ENCODE data around the gene TRIM26. TPM values are rescaled to one million over a fixed set of nuclear protein-coding genes. Genes with fewer than 3 reads are reported as not detected.
A peak's percentile ranks its signal among the peaks of the same experiment; 100 is the strongest.

Gene TRIM26
- total RNA-seq, 4 donors from 2014 or later, result 14.9 to 38.1 (median 30.0) TPM

DNA sequence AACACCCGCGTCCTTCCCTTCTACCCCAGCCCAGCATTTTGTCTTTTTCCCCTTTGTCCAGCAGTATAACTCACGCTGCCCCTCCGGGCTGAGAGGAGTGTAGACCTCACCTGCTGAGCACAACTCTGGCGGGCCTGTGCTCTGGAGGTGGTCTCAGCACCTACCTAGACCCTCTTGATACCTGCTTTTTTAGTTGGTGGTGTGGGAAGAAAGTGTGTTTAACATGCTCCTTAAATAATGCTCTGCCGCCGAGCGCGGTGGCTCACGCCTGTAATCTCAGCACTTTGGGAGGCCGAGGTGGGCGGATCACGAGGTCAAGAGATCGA, 1.4 kb upstream of the TRIM26 start:
- H3K4me1 ChIP-seq, result no peaks in the 10 kb centered on the region
- no peak for DNase-seq
- H3K27ac ChIP-seq, result peak overlapping the region; percentile 96 to 97
- intact Hi-C loops (cut with DNase I; ENCODE audit: low total_unique reads), result no loop called here
- H3K9me3 ChIP-seq, result no peaks in the 10 kb centered on the region
- no peaks in the 10 kb centered on the region for H3K27me3 ChIP-seq
- H3K36me3 ChIP-seq, result no peaks in the 10 kb centered on the region
- peak overlapping the region; percentile 84 to 98 for H3K4me3 ChIP-seq
- TF ChIP-seq, protein P1, sequence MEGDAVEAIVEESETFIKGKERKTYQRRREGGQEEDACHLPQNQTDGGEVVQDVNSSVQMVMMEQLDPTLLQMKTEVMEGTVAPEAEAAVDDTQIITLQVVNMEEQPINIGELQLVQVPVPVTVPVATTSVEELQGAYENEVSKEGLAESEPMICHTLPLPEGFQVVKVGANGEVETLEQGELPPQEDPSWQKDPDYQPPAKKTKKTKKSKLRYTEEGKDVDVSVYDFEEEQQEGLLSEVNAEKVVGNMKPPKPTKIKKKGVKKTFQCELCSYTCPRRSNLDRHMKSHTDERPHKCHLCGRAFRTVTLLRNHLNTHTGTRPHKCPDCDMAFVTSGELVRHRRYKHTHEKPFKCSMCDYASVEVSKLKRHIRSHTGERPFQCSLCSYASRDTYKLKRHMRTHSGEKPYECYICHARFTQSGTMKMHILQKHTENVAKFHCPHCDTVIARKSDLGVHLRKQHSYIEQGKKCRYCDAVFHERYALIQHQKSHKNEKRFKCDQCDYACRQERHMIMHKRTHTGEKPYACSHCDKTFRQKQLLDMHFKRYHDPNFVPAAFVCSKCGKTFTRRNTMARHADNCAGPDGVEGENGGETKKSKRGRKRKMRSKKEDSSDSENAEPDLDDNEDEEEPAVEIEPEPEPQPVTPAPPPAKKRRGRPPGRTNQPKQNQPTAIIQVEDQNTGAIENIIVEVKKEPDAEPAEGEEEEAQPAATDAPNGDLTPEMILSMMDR (IDR thresholded peaks at IDR 0.05), result no peak
- no peak for TF ChIP-seq POLR2A (IDR thresholded peaks at IDR 0.05)

DNA sequence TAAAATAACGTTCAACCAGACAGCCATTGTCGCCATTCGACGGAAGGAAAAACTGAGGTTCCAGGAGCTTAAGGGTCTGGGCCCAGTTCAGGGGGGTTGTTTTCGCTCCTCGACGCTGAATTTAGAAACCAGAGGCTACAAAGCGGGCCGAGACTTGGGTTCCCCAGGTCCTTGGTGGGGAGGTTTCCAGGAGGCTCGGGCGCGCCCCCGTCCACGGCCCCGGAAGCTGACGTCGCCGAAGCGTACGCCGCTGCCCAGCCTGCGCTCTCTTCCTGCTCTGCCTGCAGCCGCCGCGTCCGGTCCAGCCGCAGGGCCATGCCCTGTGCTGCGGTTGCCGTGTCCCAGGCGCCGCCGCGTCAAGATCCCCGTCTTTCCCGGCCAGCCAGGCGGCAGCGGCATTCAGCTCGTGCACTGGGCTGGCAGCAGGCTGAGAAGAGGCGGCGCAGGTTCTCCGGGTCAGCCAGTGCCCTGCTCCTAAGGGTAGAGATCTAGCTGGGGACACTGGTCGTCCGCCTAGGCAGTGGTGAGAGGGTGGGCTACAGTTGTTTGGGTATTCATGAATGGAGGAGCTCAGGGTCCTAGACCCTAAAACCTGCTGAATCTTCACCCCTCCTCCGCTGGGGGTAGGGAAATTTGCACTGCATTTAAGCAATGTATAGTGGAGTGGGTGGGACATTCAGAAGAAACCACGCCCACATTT, 901 bp upstream of the TRIM26 start:
- TF ChIP-seq, protein P1 (IDR thresholded peaks at IDR 0.05), result peak in 1 of 4 experiments; percentile 11
- peak; percentile 68 to 73 for TF ChIP-seq POLR2A (IDR thresholded peaks at IDR 0.05)
- intact Hi-C loops (cut with DNase I; ENCODE audit: low total_unique reads), result no loop called here
- DNase-seq, result peak; percentile 85
- H3K9me3 ChIP-seq, result no peaks in the 10 kb centered on the region
- H3K36me3 ChIP-seq, result no peaks in the 10 kb centered on the region
- no peaks in the 10 kb centered on the region for H3K27me3 ChIP-seq
- H3K4me3 ChIP-seq, result peak overlapping the region; percentile 84 to 98
- H3K4me1 ChIP-seq, result no peaks in the 10 kb centered on the region
- peak overlapping the region; percentile 96 to 97 for H3K27ac ChIP-seq

DNA sequence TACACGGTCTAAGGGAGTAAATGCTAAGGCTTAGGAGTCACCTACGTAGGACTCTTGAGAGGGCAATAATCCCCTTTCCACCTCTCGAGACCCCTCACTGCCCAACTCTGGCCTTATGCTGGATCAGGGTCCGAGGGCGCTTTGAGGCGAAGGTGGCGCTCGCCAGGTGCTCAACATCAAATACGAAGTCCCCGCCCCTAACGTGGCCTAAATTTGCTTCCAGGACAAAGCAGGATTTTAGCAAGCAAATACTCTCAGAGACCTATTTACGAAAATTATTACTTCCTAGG, 406 bp upstream of the TRIM26 start:
- H3K9me3 ChIP-seq, result no peaks in the 10 kb centered on the region
- intact Hi-C loops (cut with DNase I; ENCODE audit: low total_unique reads), result no loop called here
- TF ChIP-seq, protein P1 (IDR thresholded peaks at IDR 0.05), result no peak
- H3K36me3 ChIP-seq, result no peaks in the 10 kb centered on the region
- H3K27ac ChIP-seq, result peak overlapping the region; percentile 96 to 97
- H3K4me3 ChIP-seq, result peak overlapping the region; percentile 84 to 98
- no peaks in the 10 kb centered on the region for H3K27me3 ChIP-seq
- no peak for DNase-seq
- no peaks in the 10 kb centered on the region for H3K4me1 ChIP-seq

DNA sequence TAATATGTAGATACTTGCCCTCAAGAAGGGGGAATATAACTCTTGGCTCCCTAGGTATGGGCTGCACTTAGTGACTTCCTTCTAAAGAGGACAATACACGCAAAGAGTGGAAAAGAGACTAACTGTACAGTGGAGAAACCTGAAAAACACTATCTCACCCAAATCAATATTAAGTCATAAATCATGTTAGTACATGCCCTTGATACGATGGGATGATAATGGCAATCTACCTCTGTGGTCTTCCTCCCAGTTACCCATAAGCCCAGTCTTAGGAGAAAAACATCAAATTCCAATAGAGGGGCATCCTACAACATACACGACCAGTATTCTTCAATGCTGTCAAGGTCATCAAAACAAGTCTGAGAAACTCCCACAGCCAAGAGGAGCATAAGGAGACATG, 1.3 kb downstream of the TRIM26 start:
- DNase-seq, result no peak
- no peaks in the 10 kb centered on the region for H3K36me3 ChIP-seq
- no peaks in the 10 kb centered on the region for H3K27me3 ChIP-seq
- H3K27ac ChIP-seq, result no peak overlapping the region
- H3K9me3 ChIP-seq, result no peaks in the 10 kb centered on the region
- intact Hi-C loops (cut with DNase I; ENCODE audit: low total_unique reads), result no loop called here
- peak overlapping the region; percentile 84 to 98 for H3K4me3 ChIP-seq
- peaks cover 0 to 5% of the 10 kb centered on the region in 2 donors for H3K4me1 ChIP-seq
- no peak for TF ChIP-seq POLR2A (IDR thresholded peaks at IDR 0.05)
- TF ChIP-seq, protein P1 (IDR thresholded peaks at IDR 0.05), result no peak

DNA sequence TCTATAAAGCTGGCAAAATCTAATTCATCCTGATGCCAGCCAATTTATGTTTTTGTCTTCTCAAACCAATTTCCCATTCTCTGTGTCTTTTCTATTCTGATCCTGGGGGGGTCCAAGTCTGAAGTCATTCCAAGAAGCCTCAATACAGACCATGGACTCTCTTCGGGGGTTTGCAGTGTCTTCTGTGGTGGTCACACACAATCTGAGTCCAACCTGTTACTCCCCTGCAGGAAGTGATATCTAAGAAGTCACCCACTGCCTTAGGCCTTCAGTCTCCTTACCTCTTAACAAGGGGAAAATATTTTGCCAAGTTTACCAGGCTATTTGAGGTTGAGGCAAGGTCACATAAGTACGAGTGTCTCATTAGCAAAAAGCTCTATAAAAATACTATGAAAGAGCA, 1.9 kb downstream of the TRIM26 start:
- peaks cover 0 to 5% of the 10 kb centered on the region in 2 donors for H3K4me1 ChIP-seq
- TF ChIP-seq, protein P1 (IDR thresholded peaks at IDR 0.05), result no peak
- no peak for TF ChIP-seq POLR2A (IDR thresholded peaks at IDR 0.05)
- no peak overlapping the region for H3K4me3 ChIP-seq
- H3K27me3 ChIP-seq, result no peaks in the 10 kb centered on the region
- intact Hi-C loops (cut with DNase I; ENCODE audit: low total_unique reads), result no loop called here
- H3K27ac ChIP-seq, result no peak overlapping the region
- no peaks in the 10 kb centered on the region for H3K9me3 ChIP-seq
- no peak for DNase-seq
- no peaks in the 10 kb centered on the region for H3K36me3 ChIP-seq
